ENCODE data around the gene CDC16.
"Not testable (repeated sequence)": the region's sequence is repeated elsewhere in the genome, so short reads cannot be mapped to it uniquely, and the experiment has no call there.

The CDC16 gene

GRCh38 chr13:114237415-114238112 is 2.9 kb downstream of the CDC16 start:
- peak; percentile 11 for FAIRE-seq

GRCh38 chr13:114241918-114242317 is 7.2 kb downstream of the CDC16 start:
- DNase-seq (ENCODE audit: insufficient read length, low spot score), result no peak
- FAIRE-seq, result no peak
- no peak for TF ChIP-seq POLR2A (IDR thresholded peaks at IDR 0.05; ENCODE audit: low read depth, low read length)

More at GRCh38 chr13:114237415-114238112, 2.9 kb downstream of the CDC16 start:
- TF ChIP-seq POLR2A (IDR thresholded peaks at IDR 0.05; ENCODE audit: low read depth, low read length), result no peak
- DNase-seq (ENCODE audit: insufficient read length, low spot score), result no peak

- FAIRE-seq (peak; percentile 11), DNase-seq (ENCODE audit: insufficient read length, low spot score) (no peak)
- TF ChIP-seq POLR2A (IDR thresholded peaks at IDR 0.05; ENCODE audit: low read depth, low read length), result no peak
These were observed 9.3 kb downstream of the CDC16 start for GRCh38 chr13:114243971-114244370.

DNA sequence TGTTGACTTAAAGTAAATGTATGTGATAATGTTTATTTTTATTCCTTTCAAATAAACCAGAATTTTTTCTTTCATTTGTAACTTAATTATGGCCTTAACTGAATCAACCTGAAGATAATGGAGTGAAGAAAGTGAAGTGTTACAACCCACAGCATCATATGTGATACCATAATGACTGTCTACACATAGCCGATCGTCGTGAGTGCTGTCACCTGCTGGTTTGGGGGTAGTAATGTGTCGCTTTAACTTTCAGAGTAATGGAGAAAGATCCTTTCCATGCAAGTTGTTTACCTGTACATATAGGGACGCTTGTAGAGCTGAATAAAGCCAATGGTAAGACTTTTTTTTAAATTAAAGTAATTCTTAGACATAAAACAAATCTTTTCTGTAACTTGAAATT is 9.9 kb downstream of the CDC16 start:
- peak; percentile 76 for FAIRE-seq
- no peak for TF ChIP-seq POLR2A (IDR thresholded peaks at IDR 0.05; ENCODE audit: low read depth, low read length)
- no peak for DNase-seq (ENCODE audit: insufficient read length, low spot score)

- FAIRE-seq, result peak; percentile 43
- DNase-seq (ENCODE audit: insufficient read length, low spot score), result no peak
- TF ChIP-seq POLR2A (IDR thresholded peaks at IDR 0.05; ENCODE audit: low read depth, low read length), result no peak
These were observed 13.3 kb downstream of the CDC16 start for GRCh38 chr13:114248011-114248410.

GRCh38 chr13:114249077-114249476 is 14.4 kb downstream of the CDC16 start:
- FAIRE-seq (no peak), DNase-seq (ENCODE audit: insufficient read length, low spot score) (no peak)
- no peak for TF ChIP-seq POLR2A (IDR thresholded peaks at IDR 0.05; ENCODE audit: low read depth, low read length)

DNA sequence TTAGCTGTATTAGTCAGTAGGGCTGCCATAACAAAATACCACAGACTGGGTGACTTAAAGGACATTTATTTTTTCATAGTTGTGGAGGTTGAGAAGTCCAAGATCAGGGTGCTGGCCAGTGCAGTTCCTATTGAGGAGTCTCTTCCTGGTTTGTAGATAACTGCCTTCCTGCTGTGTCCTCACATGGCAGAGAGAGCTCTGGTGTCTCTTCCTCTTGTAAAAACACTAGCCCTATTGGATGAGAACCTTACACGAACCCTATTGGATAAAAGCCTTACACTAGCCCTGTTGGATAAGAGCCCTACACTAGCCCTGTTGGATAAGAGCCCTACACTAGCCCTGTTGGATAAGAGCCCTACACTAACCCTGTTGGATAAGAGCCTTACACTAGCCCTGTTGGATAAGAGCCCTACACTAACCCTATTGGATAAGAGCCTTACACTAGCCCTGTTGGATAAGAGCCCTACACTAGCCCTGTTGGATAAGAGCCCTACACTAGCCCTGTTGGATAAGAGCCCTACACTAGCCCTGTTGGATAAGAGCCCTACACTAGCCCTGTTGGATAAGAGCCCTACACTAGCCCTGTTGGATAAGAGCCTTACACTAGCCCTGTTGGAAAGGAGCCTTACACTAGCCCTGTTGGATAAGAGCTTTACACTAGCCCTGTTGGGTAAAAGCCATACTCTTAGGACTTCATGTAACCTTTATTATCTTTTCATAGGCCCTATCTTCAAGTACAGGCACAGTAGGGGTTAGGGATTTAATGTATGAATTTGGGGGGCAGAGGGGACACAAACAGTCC is 17.1 kb downstream of the CDC16 start:
- DNase-seq (ENCODE audit: insufficient read length, low spot score); FAIRE-seq: not testable (repeated sequence)

DNA sequence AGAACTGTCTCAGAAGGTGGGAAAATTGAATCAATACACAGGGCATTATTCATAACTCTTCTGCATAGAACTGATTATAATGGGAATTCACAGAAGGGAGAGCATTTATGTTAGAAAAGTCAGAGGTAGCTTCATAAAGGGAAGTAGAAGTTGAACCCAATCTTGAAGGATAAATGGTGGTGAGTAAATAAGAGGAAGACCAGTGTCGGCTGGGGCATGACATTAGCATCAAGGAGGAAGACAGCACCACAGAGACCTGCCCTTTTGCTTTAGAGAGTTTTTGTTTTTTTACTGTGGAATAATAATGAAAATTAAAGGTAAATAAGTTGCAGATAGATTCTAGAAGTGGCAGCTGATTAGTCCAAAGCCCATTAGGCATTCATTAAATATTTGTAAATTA is 21.9 kb downstream of the CDC16 start:
- TF ChIP-seq POLR2A (IDR thresholded peaks at IDR 0.05; ENCODE audit: low read depth, low read length), result no peak
- peak; percentile 89 for FAIRE-seq
- DNase-seq (ENCODE audit: insufficient read length, low spot score), result no peak

GRCh38 chr13:114257014-114257413 is 22.3 kb downstream of the CDC16 start:
- no peak for TF ChIP-seq POLR2A (IDR thresholded peaks at IDR 0.05; ENCODE audit: low read depth, low read length)
- DNase-seq (ENCODE audit: insufficient read length, low spot score) (no peak), FAIRE-seq (no peak)

DNA sequence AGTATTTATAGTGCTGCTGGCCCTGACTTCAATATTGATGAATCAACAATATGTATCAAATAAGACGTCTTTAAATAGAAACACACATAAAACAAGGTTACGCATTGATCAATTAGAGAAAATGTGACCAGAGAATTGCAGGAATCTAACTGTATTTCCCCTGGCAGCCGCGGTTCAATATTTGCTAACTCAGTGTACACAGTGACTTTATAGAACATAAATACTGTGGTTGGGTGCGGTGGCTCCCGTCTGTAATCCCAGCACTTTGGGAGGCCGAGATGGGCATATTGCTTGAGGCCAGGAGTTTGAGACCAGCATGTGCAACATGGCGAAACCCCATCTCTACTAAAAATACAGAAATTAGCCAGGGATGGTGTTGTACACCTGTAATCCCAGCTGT is 23.9 kb downstream of the CDC16 start:
- DNase-seq (ENCODE audit: insufficient read length, low spot score) (no peak), FAIRE-seq (no peak)
- TF ChIP-seq POLR2A (IDR thresholded peaks at IDR 0.05; ENCODE audit: low read depth, low read length), result no peak

DNA sequence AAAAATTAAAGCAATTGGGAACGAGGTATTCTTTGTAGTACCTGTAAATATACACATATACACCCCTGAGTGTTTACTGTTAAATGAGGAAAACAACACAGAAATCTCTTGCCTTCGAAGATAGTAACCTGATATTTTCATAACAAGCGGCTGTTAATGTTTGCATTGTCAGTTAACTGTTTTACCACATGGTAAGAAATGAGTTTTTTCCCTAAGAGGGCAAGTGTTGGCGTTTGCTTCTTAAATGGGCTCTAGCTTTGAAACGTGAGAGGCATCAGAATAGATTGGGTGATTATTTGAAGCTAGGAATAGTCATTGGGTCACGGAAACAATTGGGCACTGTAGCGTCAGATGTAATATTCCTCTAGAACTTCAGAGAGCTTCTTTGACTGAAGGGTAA is 24.7 kb downstream of the CDC16 start:
- DNase-seq (ENCODE audit: insufficient read length, low spot score) (no peak), FAIRE-seq (peak; percentile 88)
- no peak for TF ChIP-seq POLR2A (IDR thresholded peaks at IDR 0.05; ENCODE audit: low read depth, low read length)

DNA sequence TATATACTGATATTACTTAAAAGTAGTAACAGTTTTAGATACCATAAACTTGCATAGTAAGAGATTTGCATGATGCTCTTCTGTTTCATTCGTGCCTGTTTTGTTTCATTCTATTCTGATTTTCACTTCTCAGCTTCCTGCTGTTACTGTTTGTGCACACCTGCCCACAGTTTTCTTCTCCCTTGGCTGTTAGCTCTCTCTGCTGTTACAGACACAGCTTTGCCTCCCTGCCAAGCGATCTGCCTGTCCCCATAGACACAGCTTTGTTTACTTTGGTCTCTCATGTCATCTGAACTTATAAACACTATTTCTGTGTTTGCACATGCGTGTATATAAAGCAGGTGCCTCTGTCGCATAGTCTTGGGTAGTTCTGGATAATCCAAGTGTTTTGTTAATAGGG is 25.3 kb downstream of the CDC16 start:
- DNase-seq (ENCODE audit: insufficient read length, low spot score), result no peak
- FAIRE-seq, result no peak
- TF ChIP-seq POLR2A (IDR thresholded peaks at IDR 0.05; ENCODE audit: low read depth, low read length), result no peak

DNA sequence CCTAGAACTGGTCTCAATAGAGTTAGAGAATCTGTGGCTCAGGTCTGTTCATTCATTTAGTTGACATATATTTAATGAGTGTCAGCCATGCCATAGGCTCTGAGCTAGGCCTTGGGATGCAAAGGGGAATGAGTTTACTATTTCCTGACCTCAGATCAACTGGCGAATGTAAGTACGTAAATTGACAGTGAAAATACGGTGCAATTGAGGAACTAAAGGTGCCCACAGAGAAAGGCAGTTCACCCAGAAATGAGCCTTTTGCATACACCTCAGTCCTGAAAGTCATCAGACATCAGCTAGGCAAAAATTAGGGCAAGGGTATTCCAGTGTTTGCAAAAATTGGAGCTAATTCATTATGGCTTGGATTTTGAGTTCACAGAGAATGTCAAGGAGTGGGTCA is 26.1 kb downstream of the CDC16 start:
- DNase-seq (ENCODE audit: insufficient read length, low spot score) (no peak), FAIRE-seq (peak; percentile 48)
- TF ChIP-seq POLR2A (IDR thresholded peaks at IDR 0.05; ENCODE audit: low read depth, low read length), result no peak

DNA sequence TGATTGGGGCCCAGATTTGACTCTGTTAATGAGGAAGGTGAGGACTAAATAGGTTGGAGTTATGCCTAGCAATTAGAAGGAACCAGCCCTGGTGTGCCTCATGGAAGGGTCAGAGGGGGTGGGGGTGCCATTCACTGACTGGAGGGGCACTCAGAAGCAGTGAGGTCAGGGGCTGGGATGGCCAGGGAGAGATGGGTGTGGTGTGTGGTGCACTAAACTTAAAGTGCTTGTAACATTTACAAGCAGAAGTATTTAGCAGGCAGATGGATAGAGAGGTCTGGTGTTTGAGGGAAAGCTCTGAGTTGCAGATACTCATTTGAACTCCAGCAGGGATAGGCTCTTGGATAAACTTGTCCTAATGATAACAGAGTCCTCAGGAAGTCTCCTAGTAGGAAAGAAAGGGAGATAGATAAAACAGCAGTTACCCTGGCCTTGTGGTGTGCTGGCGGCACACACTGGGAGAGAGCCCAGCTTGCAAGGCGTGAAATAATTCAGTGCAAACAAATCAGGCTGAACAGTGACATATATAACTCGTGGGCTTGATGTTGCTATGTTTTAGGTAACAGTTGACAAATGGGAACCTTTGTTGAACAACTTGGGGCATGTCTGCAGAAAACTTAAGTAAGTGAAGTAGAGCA is 26.8 kb downstream of the CDC16 start:
- no peak for DNase-seq (ENCODE audit: insufficient read length, low spot score)
- FAIRE-seq, result peak; percentile 6
- no peak for TF ChIP-seq POLR2A (IDR thresholded peaks at IDR 0.05; ENCODE audit: low read depth, low read length)

Data from H54 (cell line).